PFSK-1 (cell line): ENCODE results near the gene ANKRD18A.

Source experiments
- FOXP2 ChIP-seq: optimal IDR thresholded peaks from 2 replicates; pipeline ENCODE3; 2011; ENCODE audit warnings: borderline replicate concordance, control low read depth, inconsistent platforms; ENCODE audit not compliant: insufficient read depth; ENCODE audit errors: extremely low read length, extremely low read depth
- POLR2AphosphoS5 ChIP-seq: IDR thresholded peaks from 2 replicates; pipeline ENCODE4 v1.6.1; 2012; ENCODE audit warnings: low read depth, mild to moderate bottlenecking, control low read depth, low read length, moderate library complexity
- SIN3A ChIP-seq: IDR thresholded peaks from 2 replicates; pipeline ENCODE4 v1.6.1; 2012; ENCODE audit warnings: mild to moderate bottlenecking, low read length, moderate library complexity, borderline replicate concordance; ENCODE audit not compliant: insufficient read depth
- TAF1 ChIP-seq: IDR thresholded peaks from 2 replicates; pipeline ENCODE4 v1.6.1; 2012; ENCODE audit warnings: low read length, control low read depth, borderline replicate concordance; ENCODE audit not compliant: insufficient read depth
- TF ChIP-seq, protein P1 (sequence below), 2 experiments: IDR thresholded peaks; 2 replicates each; pipeline versions ENCODE4 v1.6.1 to v1.8.0; 2011 to 2012; ENCODE audit warnings: low read depth in 2 of 2, low read length in 2 of 2, control low read depth in 1 of 2, inconsistent platforms in 1 of 2, mild to moderate bottlenecking in 1 of 2, moderate library complexity in 1 of 2; ENCODE audit not compliant: insufficient read depth in 1 of 2

DNA sequence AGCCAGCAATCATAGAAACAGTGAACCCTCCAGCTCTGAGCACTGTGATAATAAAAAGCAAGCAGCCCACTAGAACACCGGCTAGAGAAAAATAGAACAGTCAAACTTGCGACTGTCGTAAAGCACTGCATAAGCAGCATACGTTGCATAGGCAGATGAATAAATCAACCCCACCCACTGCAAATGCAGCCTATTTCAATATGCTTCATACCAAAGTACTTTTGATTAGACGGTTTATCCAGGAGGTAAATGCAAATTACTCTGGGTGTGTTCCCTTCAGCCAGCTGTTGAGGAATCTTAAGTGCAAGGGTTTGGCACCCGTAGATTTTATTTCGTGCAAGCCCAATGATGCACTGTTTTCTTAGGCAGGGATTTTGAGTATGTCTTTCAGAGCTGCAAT, 32.1 kb upstream of the ANKRD18A start:
- TF ChIP-seq, protein P1, sequence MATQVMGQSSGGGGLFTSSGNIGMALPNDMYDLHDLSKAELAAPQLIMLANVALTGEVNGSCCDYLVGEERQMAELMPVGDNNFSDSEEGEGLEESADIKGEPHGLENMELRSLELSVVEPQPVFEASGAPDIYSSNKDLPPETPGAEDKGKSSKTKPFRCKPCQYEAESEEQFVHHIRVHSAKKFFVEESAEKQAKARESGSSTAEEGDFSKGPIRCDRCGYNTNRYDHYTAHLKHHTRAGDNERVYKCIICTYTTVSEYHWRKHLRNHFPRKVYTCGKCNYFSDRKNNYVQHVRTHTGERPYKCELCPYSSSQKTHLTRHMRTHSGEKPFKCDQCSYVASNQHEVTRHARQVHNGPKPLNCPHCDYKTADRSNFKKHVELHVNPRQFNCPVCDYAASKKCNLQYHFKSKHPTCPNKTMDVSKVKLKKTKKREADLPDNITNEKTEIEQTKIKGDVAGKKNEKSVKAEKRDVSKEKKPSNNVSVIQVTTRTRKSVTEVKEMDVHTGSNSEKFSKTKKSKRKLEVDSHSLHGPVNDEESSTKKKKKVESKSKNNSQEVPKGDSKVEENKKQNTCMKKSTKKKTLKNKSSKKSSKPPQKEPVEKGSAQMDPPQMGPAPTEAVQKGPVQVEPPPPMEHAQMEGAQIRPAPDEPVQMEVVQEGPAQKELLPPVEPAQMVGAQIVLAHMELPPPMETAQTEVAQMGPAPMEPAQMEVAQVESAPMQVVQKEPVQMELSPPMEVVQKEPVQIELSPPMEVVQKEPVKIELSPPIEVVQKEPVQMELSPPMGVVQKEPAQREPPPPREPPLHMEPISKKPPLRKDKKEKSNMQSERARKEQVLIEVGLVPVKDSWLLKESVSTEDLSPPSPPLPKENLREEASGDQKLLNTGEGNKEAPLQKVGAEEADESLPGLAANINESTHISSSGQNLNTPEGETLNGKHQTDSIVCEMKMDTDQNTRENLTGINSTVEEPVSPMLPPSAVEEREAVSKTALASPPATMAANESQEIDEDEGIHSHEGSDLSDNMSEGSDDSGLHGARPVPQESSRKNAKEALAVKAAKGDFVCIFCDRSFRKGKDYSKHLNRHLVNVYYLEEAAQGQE (IDR thresholded peaks at IDR 0.05; ENCODE audit: insufficient read depth in 1 of 2, low read depth in 2 of 2, low read length in 2 of 2) = no peak
- TF ChIP-seq TAF1 (no peak), POLR2AphosphoS5 (no peak), SIN3A (no peak), FOXP2 (no peak)
